ENCODE results near the gene SYNPO2. TPM values are rescaled to one million over a fixed set of nuclear protein-coding genes. Genes with fewer than 3 reads are reported as not detected.
"Not testable (repeated sequence)": the region's sequence is repeated elsewhere in the genome, so short reads cannot be mapped to it uniquely, and the experiment has no call there.

SYNPO2 gene
- total RNA-seq, 1 donor from 2014 or later = 26.2 TPM

DNA sequence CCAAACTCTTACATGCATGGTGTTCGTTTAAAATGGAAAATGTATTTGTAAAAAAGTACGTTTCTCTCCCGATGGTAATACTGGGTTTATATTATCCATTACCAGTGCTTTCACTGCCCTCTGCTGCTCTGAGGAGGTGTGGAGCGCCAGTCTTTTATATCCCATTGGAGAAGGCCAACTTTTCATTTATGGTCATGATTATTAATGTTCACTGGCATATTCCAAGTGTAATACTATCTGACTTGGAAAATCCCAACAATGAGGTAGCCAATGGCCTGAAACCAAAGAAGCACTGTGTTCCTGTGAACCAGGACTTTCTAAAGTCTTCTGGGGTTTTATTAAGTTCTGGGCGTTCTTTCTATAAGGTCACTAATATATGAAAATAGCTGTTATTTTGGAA, 80.7 kb downstream of the SYNPO2 start:
- TF ChIP-seq, protein P1, sequence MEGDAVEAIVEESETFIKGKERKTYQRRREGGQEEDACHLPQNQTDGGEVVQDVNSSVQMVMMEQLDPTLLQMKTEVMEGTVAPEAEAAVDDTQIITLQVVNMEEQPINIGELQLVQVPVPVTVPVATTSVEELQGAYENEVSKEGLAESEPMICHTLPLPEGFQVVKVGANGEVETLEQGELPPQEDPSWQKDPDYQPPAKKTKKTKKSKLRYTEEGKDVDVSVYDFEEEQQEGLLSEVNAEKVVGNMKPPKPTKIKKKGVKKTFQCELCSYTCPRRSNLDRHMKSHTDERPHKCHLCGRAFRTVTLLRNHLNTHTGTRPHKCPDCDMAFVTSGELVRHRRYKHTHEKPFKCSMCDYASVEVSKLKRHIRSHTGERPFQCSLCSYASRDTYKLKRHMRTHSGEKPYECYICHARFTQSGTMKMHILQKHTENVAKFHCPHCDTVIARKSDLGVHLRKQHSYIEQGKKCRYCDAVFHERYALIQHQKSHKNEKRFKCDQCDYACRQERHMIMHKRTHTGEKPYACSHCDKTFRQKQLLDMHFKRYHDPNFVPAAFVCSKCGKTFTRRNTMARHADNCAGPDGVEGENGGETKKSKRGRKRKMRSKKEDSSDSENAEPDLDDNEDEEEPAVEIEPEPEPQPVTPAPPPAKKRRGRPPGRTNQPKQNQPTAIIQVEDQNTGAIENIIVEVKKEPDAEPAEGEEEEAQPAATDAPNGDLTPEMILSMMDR (IDR thresholded peaks at IDR 0.05) = peak; percentile 52
- H3K9me3 ChIP-seq = no peaks in the 10 kb centered on the region
- H3K27me3 ChIP-seq (ENCODE audit: low read depth) = no peaks in the 10 kb centered on the region
- no peaks in the 10 kb centered on the region for H3K36me3 ChIP-seq
- intact Hi-C loops (cut with DNase I) = no loop called here
- peaks cover 30% of the 10 kb centered on the region for H3K4me1 ChIP-seq
- no peak overlapping the region for H3K27ac ChIP-seq
- ATAC-seq = peak; percentile 79 to 87
- DNase-seq = no peak
- H3K4me3 ChIP-seq = no peak overlapping the region

DNA sequence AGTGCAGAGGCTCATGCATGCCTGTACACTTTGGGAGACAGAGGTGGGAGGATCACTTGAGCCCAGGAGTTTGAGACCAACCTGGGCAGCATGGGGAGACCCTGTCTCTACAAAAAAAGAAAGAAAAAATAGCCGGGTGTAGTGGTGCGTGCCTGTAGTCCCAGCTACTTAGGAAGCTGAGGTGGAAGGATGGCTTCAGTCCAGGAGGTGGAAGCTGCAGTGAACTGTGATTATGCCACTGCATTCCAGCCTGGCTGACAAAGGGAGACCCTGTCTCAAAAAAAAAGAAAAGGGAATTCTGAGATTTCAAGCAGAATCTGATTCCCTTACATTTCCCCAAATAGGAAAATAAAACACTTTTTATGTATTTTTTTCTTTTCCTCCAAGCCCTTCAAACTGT, 83.5 kb downstream of the SYNPO2 start:
- no peaks in the 10 kb centered on the region for H3K9me3 ChIP-seq
- H3K36me3 ChIP-seq = no peaks in the 10 kb centered on the region
- H3K27ac ChIP-seq = no peak overlapping the region
- intact Hi-C loops (cut with DNase I) = no loop called here
- ATAC-seq (no peak), DNase-seq (no peak)
- H3K4me3 ChIP-seq = no peak overlapping the region
- TF ChIP-seq, protein P1 (IDR thresholded peaks at IDR 0.05) = no peak
- H3K4me1 ChIP-seq = peaks cover 23% of the 10 kb centered on the region
- H3K27me3 ChIP-seq (ENCODE audit: low read depth) = no peaks in the 10 kb centered on the region

DNA sequence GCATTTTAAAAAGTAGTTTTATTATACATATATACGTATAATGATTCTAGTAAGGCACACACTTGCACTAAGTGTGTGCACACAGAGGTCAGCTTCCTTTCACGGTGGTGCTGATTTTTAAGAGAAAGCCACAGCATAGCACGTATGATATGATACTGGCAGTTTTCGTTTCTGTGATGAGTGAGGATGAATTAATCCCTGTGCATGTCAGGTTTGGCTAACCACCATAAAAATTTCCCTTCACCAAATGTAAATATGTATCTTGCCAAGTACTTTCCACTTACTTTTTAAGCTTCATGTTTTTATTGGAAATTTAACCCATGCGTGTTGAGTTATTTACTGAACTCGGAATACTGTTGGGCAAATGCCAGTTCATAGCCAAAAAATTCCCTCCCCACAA, 84.6 kb downstream of the SYNPO2 start:
- Histone ChIP-seq H3K9me3 (no peaks in the 10 kb centered on the region), H3K36me3 (no peaks in the 10 kb centered on the region), H3K27me3 (ENCODE audit: low read depth) (no peaks in the 10 kb centered on the region), H3K27ac (no peak overlapping the region), H3K4me3 (no peak overlapping the region), H3K4me1 (peaks cover 12% of the 10 kb centered on the region)
- ATAC-seq (no peak), DNase-seq (no peak)
- intact Hi-C loops (cut with DNase I) = no loop called here
- TF ChIP-seq, protein P1 (IDR thresholded peaks at IDR 0.05) = no peak

DNA sequence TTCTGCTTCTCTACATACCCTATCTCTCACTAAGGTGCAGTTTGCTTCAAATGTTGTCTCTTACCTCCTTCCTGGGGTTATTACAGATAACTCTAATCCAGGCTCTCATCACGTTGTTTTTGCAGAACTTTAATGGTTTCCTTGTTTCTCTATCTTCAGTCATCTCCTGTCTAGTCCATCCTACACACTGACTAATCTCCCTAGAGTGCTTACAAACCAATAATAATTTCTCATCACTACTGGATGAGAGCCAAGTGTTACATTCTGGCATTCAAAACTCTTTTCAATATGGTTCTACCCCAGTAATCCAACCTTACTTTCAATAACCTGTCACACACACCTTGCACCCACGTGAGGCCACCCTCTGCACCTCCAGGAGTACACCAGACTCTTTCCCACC, 86.1 kb downstream of the SYNPO2 start:
- no peaks in the 10 kb centered on the region for H3K9me3 ChIP-seq
- ATAC-seq (no peak), DNase-seq (no peak)
- H3K27me3 ChIP-seq (ENCODE audit: low read depth) = no peaks in the 10 kb centered on the region
- intact Hi-C loops (cut with DNase I) = loop anchor here (5.0 kb wide), 1 partner anchor 313 kb away; no protein-coding TSS in a partner anchor
- TF ChIP-seq, protein P1 (IDR thresholded peaks at IDR 0.05) = no peak
- no peak overlapping the region for H3K27ac ChIP-seq
- no peaks in the 10 kb centered on the region for H3K4me1 ChIP-seq
- no peak overlapping the region for H3K4me3 ChIP-seq
- no peaks in the 10 kb centered on the region for H3K36me3 ChIP-seq

DNA sequence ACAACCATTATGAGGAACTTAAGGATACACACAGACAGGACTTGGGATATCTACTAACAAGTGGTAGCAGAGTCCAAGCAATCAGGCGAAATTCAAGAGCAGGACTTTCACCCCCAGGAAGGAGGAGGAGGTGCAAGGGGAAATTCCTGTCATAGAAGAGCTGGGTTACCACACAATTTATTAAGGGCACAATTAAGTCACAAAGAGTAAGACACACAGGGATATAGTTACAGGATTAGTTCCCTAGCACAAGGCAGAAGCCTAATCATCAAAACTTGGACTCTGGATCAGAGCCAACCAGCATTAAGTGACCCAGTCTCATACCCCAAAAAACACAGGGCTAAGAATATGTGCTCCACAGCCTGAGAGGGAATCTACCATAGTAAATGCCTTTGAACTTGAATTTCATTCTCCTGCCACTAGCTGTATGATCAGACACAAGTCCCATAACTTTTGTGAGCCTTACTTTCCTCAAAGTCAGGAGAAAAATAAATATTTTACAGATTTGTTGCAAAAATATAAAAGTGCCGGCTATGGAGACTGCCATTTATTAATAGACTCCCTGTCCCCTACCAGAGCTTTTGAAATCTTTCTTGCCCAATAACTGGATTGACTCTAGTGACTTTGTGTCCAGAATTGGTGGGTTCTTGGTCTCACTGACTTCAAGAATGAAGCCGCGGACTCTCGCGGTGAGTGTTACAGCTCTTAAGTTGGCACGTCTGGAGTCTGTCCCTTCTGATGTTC, 87.0 kb downstream of the SYNPO2 start:
- DNase-seq (no peak), ATAC-seq (no peak)
- Histone ChIP-seq H3K4me3 (no peak overlapping the region), H3K4me1 (no peaks in the 10 kb centered on the region), H3K36me3 (no peaks in the 10 kb centered on the region), H3K27ac (no peak overlapping the region), H3K9me3 (no peaks in the 10 kb centered on the region), H3K27me3 (ENCODE audit: low read depth) (no peaks in the 10 kb centered on the region)
- TF ChIP-seq, protein P1 (IDR thresholded peaks at IDR 0.05) = no peak
- intact Hi-C loops (cut with DNase I) = loop anchor here (5.0 kb wide), 1 partner anchor 312 kb away; no protein-coding TSS in a partner anchor

DNA sequence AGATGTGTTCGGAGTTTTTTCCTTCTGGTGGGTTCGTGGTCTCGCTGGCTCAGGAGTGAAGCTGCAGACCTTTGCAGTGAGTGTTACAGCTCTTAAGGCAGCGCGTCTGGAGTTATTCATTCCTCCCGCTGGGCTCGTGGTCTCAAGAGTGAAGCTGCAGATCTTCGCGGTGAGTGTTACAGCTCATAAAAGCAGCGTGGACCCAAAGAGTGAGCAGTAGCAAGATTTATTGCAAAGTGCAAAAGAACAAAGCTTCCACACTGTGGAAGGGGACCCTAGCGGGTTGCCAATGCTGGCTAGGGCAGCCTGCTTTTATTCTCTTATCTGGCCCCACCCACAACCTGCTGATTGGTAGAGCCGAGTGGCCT, 87.5 kb downstream of the SYNPO2 start:
- ATAC-seq; H3K4me3 ChIP-seq; H3K36me3 ChIP-seq; H3K4me1 ChIP-seq; H3K9me3 ChIP-seq; H3K27me3 ChIP-seq (ENCODE audit: low read depth); H3K27ac ChIP-seq; DNase-seq: not testable (repeated sequence)
- intact Hi-C loops (cut with DNase I) = loop anchor here (5.0 kb wide), 1 partner anchor 311 kb away; no protein-coding TSS in a partner anchor

DNA sequence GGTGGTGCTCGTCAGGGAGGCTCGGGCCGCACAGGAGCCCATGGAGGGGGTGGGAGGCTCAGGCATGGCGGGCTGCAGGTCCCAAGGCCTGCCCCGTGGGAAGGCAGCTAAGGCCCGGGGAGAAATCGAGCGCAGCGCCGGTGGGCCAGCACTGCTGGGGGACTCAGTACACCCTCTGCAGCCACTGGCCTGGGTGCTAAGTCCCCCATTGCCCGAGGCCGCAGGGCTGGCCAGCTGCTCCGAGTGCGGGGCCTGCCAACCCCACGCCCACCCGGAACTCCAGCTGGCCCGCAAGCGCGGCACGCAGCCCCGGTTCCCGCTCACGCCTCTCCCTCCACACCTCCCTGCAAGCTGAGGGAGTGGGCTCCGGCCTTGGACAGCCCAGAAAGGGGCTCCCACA, 88.4 kb downstream of the SYNPO2 start:
- H3K36me3 ChIP-seq; H3K9me3 ChIP-seq; H3K27me3 ChIP-seq (ENCODE audit: low read depth); H3K4me3 ChIP-seq; ATAC-seq; DNase-seq; H3K27ac ChIP-seq; H3K4me1 ChIP-seq: not testable (repeated sequence)
- intact Hi-C loops (cut with DNase I) = loop anchor here (5.0 kb wide), 1 partner anchor 310 kb away; no protein-coding TSS in a partner anchor

Measured in lower lobe of right lung (tissue), 2 donors.